Activated naive CD4-positive, alpha-beta T cell treated with anti-CD3 and anti-CD28 coated beads for 36 hours (primary cell): ENCODE measurements around the gene UBE2D1. TPM values are rescaled to one million over a fixed set of nuclear protein-coding genes. Genes with fewer than 3 reads are reported as not detected.

ENCODE experiments used
- CTCF ChIA-PET: fragments of 350-600 bp; sonication (Branson Sonifier 250); formaldehyde crosslinking; loops from one replicate; lab custom pipeline; 2021; ENCODE audit warnings: antibody characterized with exemption; lab: Charles Lee
- DNase-seq: peaks from one replicate; pipeline ENCODE4 v3.0.0-alpha.2; 2020
- H3K27ac Mint-ChIP-seq: one replicate; pipeline ENCODE4 v1.8.0; 2021; ENCODE audit warnings: mild to moderate bottlenecking, mixed read lengths
- H3K27me3 Mint-ChIP-seq: one replicate; pipeline ENCODE4 v1.8.0; 2021; ENCODE audit warnings: low read depth, mixed read lengths
- H3K36me3 Mint-ChIP-seq: one replicate; pipeline ENCODE4 v1.8.0; 2021; ENCODE audit warnings: low read depth, mixed read lengths
- H3K4me1 Mint-ChIP-seq: one replicate; pipeline ENCODE4 v1.8.0; 2021; ENCODE audit warnings: low read depth, mixed read lengths
- H3K4me3 Mint-ChIP-seq: one replicate; pipeline ENCODE4 v1.8.0; 2021; ENCODE audit warnings: mild to moderate bottlenecking, moderate library complexity, mixed read lengths
- H3K9me3 Mint-ChIP-seq: one replicate; pipeline ENCODE4 v1.8.0; 2021; ENCODE audit warnings: mixed read lengths
- intact Hi-C: fragments of 100-400 bp; cut with micrococcal nuclease; formaldehyde crosslinking; loops from one replicate; pipeline ENCODE4 v1.15.1; 2023
- total RNA-seq, 2 experiments: library from RNA; stranded (reverse); gene quantifications; one replicate each; pipeline ENCODE4 v1.2.3, GENCODE V29; 2021

The UBE2D1 gene
- 1 to 10 TPM; 8.7 to 9.3 TPM for total RNA-seq

DNA sequence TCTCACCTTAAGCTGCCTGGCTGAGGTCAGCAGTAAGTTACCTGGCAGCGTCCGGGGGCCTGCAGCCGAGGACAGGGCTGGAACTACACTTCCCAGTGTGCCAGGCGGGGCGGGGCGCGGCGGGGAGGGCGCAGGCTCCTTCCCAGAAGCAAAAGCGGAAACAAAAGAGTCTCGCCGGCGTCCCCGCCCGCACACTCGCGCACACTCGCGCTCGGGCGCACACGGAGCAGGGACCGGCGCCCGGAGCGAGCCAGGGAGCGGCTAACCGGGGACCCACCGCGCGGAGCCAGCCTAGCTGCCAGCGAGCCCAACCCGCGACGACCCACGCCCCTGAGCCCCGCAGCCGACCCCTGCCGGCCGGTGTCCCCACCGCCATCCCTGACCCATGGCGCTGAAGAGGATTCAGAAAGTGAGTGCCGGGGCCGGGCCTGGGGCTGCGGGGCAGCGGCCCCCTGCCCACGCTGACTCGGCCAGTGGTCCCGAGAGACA is at the start of gene UBE2D1:
Gene UBE2D1 (plus strand): TSS at position 190 of the 489 bp plus-strand sequence. CDS start 196 bp downstream, at position 386.
- no peaks in the 10 kb centered on the region for H3K9me3 Mint-ChIP-seq
- peak within 1 kb of the TSS; percentile 78 for H3K27ac Mint-ChIP-seq
- H3K4me3 Mint-ChIP-seq = peak within 1 kb of the TSS; percentile 95
- H3K27me3 Mint-ChIP-seq = no peaks in the 10 kb centered on the region
- CTCF ChIA-PET = interaction anchor here (0.7 to 2.1 kb wide), 3 partner anchors 15 to 51 kb away, joined by 3 to 15 read pairs (median 5); partner anchors contain the start of gene TFAM
- intact Hi-C loops = loop anchor here (1.0 to 2.0 kb wide), 6 partner anchors 22 to 98 kb away; partner anchors contain the start of gene TFAM
- peak; percentile 88 for DNase-seq
- H3K4me1 Mint-ChIP-seq = peaks cover 33% of the 10 kb centered on the region
- peaks cover 4% of the 10 kb centered on the region for H3K36me3 Mint-ChIP-seq

DNA sequence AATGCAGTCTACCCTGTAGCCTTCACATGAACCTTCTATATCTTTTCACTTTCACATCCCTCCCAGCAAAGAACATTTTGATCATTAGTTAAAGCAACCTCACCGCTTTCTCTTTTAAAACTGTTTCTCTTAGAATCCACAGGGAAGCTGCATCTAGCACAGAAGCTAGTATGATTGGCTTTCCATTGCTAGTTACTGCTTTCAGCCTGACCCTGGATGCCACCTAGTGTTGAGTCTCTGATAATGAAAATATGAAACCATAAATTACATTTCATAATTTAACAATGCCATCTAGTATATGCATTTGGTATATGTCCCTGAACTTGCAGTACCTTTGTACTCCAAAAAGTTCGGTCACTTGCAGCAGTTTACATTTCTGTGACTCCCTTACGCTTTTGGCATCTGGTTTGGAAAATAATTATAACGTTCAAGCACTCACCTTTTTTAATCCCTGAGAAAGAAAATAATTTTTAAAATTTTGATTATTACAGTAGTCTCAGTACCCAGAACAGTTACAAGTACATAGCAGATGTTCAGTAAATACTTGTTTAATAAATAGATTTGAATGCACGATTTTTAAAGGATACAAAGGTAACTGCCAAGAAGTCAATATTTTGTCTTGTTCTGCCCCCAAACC is 43.1 kb upstream of the UBE2D1 start:
- no peaks in the 10 kb centered on the region for H3K27me3 Mint-ChIP-seq
- peak; percentile 55 for DNase-seq
- no peak overlapping the region for H3K27ac Mint-ChIP-seq
- intact Hi-C loops = loop anchor here (1.0 to 10.0 kb wide), 2 partner anchors 114 to 1333 kb away; no protein-coding TSS in a partner anchor
- no peaks in the 10 kb centered on the region for H3K9me3 Mint-ChIP-seq
- CTCF ChIA-PET = interaction anchor here (0.6 to 7.7 kb wide), 16 partner anchors 8 to 162 kb away, joined by 3 to 177 read pairs (median 4); partner anchors contain the start of gene CISD1
- H3K4me3 Mint-ChIP-seq = no peak overlapping the region
- peaks cover 5% of the 10 kb centered on the region for H3K36me3 Mint-ChIP-seq
- H3K4me1 Mint-ChIP-seq = peaks cover 4% of the 10 kb centered on the region

DNA sequence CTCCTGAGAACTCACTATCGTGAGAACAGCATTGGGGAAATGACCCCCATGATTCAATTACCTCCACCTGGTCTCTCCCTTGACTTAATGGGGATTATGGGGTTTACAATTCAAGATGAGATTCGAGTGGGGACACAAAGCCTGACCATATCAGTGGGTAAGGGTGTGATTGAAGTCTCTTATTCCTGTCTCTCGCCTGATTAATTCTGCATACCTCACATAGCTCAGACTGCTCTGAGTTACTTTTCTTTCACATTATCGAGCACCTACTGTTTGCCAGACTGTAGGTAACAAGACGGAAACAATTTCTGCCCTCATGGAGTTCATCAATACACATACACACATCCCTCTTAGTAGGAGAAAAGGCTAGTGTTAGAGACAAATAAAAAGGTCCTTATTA is 40.8 kb upstream of the UBE2D1 start:
- CTCF ChIA-PET = interaction anchor here (1.0 to 7.7 kb wide), 2 partner anchors 116 to 122 kb away, joined by 3 to 177 read pairs; no protein-coding TSS in a partner anchor
- intact Hi-C loops = loop anchor here (10.0 kb wide), 1 partner anchor 1331 kb away; no protein-coding TSS in a partner anchor
- Mint-ChIP-seq H3K4me1 (peaks cover 4% of the 10 kb centered on the region), H3K27me3 (no peaks in the 10 kb centered on the region), H3K9me3 (no peaks in the 10 kb centered on the region), H3K36me3 (peaks cover 5% of the 10 kb centered on the region), H3K4me3 (no peak overlapping the region), H3K27ac (no peak overlapping the region)
- no peak for DNase-seq

DNA sequence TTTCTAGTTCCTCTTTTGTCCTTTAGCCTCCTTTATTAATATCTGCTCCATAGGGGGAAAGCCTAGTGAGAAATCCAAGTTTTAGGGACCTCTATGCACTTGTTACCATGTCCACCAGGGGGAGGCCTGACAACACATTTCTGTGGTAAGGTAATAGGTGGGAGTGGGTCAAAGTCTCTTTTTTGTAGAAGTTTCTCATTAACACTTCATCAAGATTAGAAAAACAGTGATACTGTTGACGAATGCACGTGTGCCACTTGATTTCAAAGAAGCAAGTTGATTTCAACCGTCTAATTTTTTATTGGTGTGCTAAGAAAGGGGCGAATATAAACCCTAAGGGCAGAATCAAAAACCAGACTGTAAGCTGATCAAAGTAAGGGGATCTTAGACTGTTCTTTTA is 35.2 kb upstream of the UBE2D1 start:
- Mint-ChIP-seq H3K27ac (no peak overlapping the region), H3K4me1 (no peaks in the 10 kb centered on the region), H3K9me3 (no peaks in the 10 kb centered on the region), H3K27me3 (peaks cover 5% of the 10 kb centered on the region), H3K4me3 (no peak overlapping the region), H3K36me3 (no peaks in the 10 kb centered on the region)
- intact Hi-C loops = loop anchor here (1.0 to 10.0 kb wide), 5 partner anchors 35 to 1325 kb away; partner anchors contain the start of genes TFAM and UBE2D1
- peak; percentile 78 for DNase-seq
- CTCF ChIA-PET = interaction anchor here (0.6 to 3.6 kb wide), 24 partner anchors 9 to 339 kb away, joined by 3 to 36 read pairs (median 4); partner anchors contain the start of gene TFAM

DNA sequence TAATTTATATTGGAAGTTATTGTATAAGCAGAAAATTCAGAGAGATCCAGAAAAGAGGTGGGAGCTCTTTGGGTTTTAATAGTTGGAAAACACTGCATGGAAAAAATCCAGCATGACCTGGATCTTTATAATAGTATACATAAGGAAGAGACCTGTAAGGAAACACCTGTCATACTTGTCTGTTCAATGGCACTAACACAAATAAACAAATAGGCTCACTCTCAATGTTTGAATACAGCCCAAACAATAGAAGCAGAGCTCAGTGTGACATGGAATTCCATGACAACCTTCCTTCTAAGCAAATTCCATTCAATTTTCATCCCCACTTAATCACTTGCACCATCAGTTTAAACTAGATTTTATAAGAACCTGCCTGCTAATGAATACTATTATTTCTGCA is 34.1 kb upstream of the UBE2D1 start:
- DNase-seq = no peak
- Mint-ChIP-seq H3K9me3 (no peaks in the 10 kb centered on the region), H3K27me3 (peaks cover 5% of the 10 kb centered on the region), H3K36me3 (no peaks in the 10 kb centered on the region), H3K4me3 (no peak overlapping the region), H3K27ac (no peak overlapping the region), H3K4me1 (no peaks in the 10 kb centered on the region)
- CTCF ChIA-PET = interaction anchor here (0.6 to 3.6 kb wide), 10 partner anchors 10 to 468 kb away, joined by 3 to 36 read pairs (median 5); partner anchors contain the start of gene TFAM
- intact Hi-C loops = loop anchor here (5.0 kb wide), 1 partner anchor 212 kb away; the partner anchor contains the start of gene BICC1

DNA sequence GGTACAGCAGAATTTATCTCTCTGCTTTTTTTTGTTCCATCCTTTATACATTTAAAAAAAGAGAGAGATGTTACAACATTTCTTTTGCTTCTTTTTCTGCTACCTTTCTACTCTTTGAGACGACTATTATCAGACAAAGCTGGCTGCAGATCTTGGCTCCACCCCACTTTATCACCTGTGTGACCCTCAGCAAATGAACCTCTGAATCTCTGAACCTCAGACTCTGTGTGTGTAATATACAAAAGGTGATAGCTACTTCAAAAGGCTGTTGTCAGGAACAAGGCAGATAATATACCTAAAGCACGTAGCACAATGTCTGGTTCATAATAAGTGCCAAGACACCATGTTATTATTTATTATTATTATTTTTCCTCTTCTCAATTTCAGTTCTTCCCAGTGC is 32.6 kb upstream of the UBE2D1 start:
- Mint-ChIP-seq H3K36me3 (no peaks in the 10 kb centered on the region), H3K4me3 (no peak overlapping the region), H3K4me1 (no peaks in the 10 kb centered on the region), H3K27me3 (peaks cover 11% of the 10 kb centered on the region), H3K9me3 (no peaks in the 10 kb centered on the region), H3K27ac (no peak overlapping the region)
- intact Hi-C loops = loop anchor here (5.0 kb wide), 1 partner anchor 210 kb away; the partner anchor contains the start of gene BICC1
- CTCF ChIA-PET = interaction anchor here (1.1 to 3.6 kb wide), 3 partner anchors 84 to 228 kb away, joined by 3 to 36 read pairs (median 5); partner anchors contain the start of gene TFAM
- DNase-seq = no peak

DNA sequence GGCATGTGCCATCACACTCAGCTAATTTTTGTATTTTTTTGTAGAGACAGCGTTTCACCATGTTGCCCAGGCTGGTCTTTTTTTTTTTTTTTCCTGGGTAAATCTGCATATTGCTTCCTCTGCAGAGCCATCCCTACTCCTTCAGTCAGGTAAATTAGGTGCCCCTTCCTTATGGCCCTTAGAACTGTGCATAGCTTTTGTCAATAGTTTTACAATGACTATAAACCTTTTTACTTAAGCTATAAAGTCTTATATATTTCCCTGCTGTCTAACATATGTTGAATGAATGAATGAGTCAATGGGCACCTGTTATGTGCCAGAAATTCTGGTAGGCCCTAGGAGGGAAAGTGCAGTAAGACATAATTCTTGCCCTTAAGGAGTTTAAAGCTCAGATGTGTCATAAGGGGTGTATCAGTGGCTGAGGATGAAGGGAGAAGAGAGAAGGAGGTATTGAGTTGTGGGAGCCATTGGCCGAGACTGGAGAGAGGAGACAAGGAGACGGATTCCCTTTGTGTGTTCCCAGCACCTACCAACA is 30.6 kb upstream of the UBE2D1 start:
- Mint-ChIP-seq H3K36me3 (no peaks in the 10 kb centered on the region), H3K4me1 (no peaks in the 10 kb centered on the region)
- CTCF ChIA-PET = interaction anchor here (0.6 to 1.4 kb wide), 6 partner anchors 8 to 126 kb away, joined by 3 to 7 read pairs (median 6); partner anchors contain the start of genes TFAM and UBE2D1

DNA sequence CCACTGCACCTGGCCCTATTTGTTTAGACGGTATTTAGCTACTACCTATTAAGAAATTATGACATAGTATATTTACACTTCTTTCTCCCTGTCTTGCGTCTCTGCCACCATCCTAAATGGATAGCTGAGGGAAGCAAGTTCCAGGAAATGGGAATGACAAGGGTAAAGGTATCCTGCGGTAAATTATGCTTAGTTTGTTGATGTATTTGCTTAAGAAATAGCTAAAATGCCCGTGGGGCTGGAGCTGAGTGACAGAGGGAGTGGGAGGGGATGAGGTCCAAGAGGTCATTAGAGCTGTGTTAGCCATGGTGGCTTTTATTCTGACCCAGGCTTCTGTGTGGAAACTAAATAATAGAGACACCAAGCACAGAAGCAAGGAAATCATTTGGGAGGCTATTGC is 29.0 kb upstream of the UBE2D1 start:
- CTCF ChIA-PET = interaction anchor here (0.7 kb wide), 1 partner anchor 79 kb away, joined by 3 read pairs; no protein-coding TSS in a partner anchor
- H3K4me1 Mint-ChIP-seq = no peaks in the 10 kb centered on the region
- no peak overlapping the region for H3K4me3 Mint-ChIP-seq
- no peaks in the 10 kb centered on the region for H3K9me3 Mint-ChIP-seq
- DNase-seq = no peak
- H3K27me3 Mint-ChIP-seq = peaks cover 15% of the 10 kb centered on the region
- intact Hi-C loops = no loop called here
- no peak overlapping the region for H3K27ac Mint-ChIP-seq
- no peaks in the 10 kb centered on the region for H3K36me3 Mint-ChIP-seq

More for the DNA sequence above, 30.6 kb upstream of the UBE2D1 start:
- Mint-ChIP-seq H3K27me3 (peaks cover 11% of the 10 kb centered on the region), H3K9me3 (no peaks in the 10 kb centered on the region), H3K4me3 (no peak overlapping the region), H3K27ac (no peak overlapping the region)
- intact Hi-C loops = loop anchor here (5.0 kb wide), 1 partner anchor 208 kb away; the partner anchor contains the start of gene BICC1
- DNase-seq = no peak

DNA sequence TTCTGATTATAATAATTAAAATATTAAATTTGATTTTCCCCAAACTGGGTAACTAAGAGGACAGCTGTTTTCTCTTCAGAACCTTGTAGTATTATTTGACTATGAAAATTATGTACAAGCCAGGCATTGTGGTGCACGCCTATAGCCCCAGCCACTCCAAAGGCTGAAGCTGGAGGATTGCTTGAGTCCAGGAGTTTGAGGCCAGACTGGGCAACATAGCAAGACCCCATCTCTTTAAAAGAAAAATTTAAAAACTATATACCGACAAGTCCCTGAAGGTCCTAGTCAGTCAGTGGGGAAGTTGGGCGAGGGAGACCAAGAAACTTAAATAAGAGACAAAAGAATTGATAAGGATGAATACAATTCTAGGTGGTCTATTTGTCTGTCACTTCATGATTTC is 27.1 kb upstream of the UBE2D1 start:
- no peak overlapping the region for H3K4me3 Mint-ChIP-seq
- no peaks in the 10 kb centered on the region for H3K4me1 Mint-ChIP-seq
- CTCF ChIA-PET = no interaction called here
- peaks cover 13% of the 10 kb centered on the region for H3K27me3 Mint-ChIP-seq
- H3K27ac Mint-ChIP-seq = no peak overlapping the region
- no peaks in the 10 kb centered on the region for H3K9me3 Mint-ChIP-seq
- H3K36me3 Mint-ChIP-seq = no peaks in the 10 kb centered on the region
- DNase-seq = no peak
- intact Hi-C loops = no loop called here

DNA sequence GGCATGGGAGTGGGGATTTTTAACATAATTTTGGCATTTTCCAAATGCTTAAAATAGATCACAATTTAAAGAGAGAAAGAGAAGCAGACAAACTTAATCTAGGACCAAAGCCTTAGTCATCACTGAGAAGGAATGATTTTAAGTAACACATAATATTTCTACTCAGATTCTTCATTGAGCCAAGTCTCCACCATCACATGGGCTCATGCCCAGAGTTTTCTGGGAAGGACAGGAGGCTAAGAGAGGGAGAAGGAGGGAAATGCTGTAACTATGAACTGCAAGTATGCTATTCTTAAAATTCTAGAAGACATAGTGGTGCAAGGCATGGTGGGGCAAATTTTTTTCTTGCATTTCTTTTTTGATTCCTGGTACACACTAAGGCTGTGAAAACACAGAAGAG is 23.8 kb upstream of the UBE2D1 start:
- H3K4me3 Mint-ChIP-seq = no peak overlapping the region
- H3K4me1 Mint-ChIP-seq = no peaks in the 10 kb centered on the region
- no peak overlapping the region for H3K27ac Mint-ChIP-seq
- no peaks in the 10 kb centered on the region for H3K36me3 Mint-ChIP-seq
- peaks cover 7% of the 10 kb centered on the region for H3K27me3 Mint-ChIP-seq
- no peak for DNase-seq
- CTCF ChIA-PET = no interaction called here
- H3K9me3 Mint-ChIP-seq = no peaks in the 10 kb centered on the region
- intact Hi-C loops = no loop called here

DNA sequence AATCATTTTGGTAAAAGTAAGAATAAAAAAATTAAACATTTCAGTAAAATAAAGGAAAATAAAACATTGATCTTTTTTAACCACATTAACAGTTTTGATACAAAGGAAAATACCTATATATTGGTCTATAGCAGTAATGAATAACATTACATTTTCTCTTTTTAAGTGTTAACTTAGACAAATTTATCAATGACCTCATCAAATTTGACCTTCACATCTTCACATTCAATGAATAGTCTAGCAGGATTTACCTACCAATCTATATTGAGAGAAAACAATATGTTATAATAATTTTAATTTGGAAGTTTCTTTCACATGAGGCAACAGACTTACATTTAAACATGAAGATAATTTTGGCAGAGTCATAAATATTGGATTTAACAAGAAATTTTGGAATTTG is 17.9 kb upstream of the UBE2D1 start:
- Mint-ChIP-seq H3K9me3 (no peaks in the 10 kb centered on the region), H3K27ac (no peak overlapping the region), H3K4me1 (no peaks in the 10 kb centered on the region), H3K4me3 (no peak overlapping the region), H3K27me3 (no peaks in the 10 kb centered on the region), H3K36me3 (no peaks in the 10 kb centered on the region)
- CTCF ChIA-PET = no interaction called here
- no peak for DNase-seq
- intact Hi-C loops = no loop called here

DNA sequence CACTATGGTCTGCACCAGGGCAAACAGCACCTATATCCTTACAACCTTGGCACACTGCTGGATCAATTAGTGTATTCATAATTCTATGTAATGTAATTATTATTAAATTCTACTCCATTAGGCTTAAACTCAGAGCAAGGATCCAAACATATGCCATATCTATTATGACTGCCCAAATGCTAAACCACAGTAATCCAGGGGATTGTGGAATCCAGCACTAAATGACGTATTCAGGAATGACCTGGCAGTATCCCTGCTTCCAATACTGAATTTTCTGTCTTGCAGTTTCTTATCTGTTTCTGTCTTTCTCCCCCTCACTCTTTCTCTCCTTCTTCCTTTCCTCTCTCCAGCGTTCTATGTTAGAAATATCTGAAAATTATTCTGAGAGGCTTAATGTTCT is 16.5 kb upstream of the UBE2D1 start:
- CTCF ChIA-PET = no interaction called here
- peaks cover 9% of the 10 kb centered on the region for H3K4me1 Mint-ChIP-seq
- intact Hi-C loops = no loop called here
- no peaks in the 10 kb centered on the region for H3K36me3 Mint-ChIP-seq
- H3K9me3 Mint-ChIP-seq = no peaks in the 10 kb centered on the region
- no peak overlapping the region for H3K4me3 Mint-ChIP-seq
- no peaks in the 10 kb centered on the region for H3K27me3 Mint-ChIP-seq
- DNase-seq = no peak
- no peak overlapping the region for H3K27ac Mint-ChIP-seq
